Measurements from ENCODE around the gene CUEDC1.

DNA sequence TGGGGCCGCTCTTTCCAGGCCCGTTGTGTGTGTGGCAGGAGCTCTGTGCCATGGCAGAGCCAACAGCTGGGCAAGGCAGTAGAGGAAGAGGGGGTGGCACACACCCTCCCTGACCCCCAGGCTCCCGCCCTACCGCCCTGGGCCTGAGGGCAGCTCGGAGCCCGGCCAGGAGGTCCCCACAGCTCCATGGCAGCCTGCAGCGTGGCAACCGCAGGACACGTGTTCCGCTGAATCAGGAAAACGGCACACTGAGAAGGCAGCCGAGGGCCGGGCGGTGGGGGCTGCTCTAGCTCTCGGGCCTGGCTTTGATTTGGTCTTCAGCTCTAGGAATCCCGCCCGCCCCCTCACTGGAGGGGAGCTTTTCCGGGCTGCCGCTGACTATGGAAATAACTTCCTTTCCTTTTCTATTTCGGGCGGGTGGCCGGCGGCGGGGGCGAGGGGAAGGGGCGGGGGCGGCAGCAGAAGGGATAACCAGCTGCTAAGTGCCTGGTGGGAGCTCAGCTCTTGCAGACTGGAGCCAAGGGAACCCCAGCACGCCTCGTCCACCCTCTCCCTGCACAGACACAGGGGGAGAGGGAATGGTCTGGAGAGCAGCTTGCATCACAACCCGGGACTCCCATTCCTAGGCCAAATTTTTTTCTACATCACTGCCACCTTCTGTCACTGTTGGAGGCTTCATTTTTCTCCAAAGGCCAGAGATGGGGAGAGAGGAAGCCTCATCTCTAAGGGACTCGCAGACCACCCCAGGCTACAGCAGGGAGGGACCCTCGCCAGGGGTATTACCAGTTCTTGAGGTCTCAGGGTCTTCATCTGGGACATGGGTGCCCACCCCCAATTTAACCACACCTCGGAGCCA, 80.5 kb downstream of the CUEDC1 start:
- TF ChIP-seq, protein P1, sequence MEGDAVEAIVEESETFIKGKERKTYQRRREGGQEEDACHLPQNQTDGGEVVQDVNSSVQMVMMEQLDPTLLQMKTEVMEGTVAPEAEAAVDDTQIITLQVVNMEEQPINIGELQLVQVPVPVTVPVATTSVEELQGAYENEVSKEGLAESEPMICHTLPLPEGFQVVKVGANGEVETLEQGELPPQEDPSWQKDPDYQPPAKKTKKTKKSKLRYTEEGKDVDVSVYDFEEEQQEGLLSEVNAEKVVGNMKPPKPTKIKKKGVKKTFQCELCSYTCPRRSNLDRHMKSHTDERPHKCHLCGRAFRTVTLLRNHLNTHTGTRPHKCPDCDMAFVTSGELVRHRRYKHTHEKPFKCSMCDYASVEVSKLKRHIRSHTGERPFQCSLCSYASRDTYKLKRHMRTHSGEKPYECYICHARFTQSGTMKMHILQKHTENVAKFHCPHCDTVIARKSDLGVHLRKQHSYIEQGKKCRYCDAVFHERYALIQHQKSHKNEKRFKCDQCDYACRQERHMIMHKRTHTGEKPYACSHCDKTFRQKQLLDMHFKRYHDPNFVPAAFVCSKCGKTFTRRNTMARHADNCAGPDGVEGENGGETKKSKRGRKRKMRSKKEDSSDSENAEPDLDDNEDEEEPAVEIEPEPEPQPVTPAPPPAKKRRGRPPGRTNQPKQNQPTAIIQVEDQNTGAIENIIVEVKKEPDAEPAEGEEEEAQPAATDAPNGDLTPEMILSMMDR (IDR thresholded peaks at IDR 0.05), result no peak
- TF ChIP-seq EZH2 (IDR thresholded peaks at IDR 0.05; ENCODE audit: borderline replicate concordance, insufficient read depth, low read depth, low read length, poor library complexity, severe bottlenecking), result no peak

Measured in B cell (primary cell).